Epithelial cell of umbilical artery (primary cell): Measurements from ENCODE around the gene LSAMP. TPM values are rescaled to one million over a fixed set of nuclear protein-coding genes. Genes with fewer than 3 reads are reported as not detected.

ENCODE experiments used
- total RNA-seq: library from RNA; depleted of rRNA; stranded (reverse); fragments of >200 nt; gene quantifications from 2 replicates; pipeline ENCODE4 v1.2.3, GENCODE V29; 2014

The LSAMP gene
- total RNA-seq: under 0.01 and 0.15 TPM in 2 replicates

DNA sequence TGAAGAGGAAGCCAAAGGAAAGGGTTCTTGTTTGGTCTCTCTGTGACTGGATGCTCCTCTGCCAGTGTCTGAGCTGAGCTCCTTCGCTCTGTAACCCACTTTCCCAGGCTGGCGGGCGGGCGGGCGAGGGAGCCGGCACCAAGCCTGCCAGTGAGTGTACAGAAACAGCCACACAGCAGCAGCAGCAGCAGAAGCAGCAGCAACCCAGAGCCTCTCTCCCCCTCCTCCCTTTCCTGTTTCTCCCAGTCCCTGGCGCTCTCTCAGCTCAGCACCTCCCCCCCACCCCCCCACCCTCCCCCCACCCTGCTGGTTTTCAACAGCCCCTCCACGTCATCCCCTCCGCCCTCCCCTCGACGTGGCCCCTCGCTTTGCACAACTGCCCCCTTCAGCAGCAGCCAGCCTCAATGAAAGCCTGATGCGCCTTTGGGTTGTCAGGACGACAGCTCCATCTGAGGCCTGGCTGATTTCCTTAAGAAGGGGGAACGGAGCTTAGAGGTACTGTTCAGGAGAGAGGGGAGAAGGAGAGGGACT lies at the start of gene LSAMP:
Gene LSAMP (minus strand): TSS at position 177 of the 531 bp plus-strand sequence.

